PC-9 (cell line): ENCODE results near the gene YWHAB.
"Not testable (repeated sequence)": the region's sequence is repeated elsewhere in the genome, so short reads cannot be mapped to it uniquely, and the experiment has no call there.

Experiments used
- CTCF ChIP-seq: fragments of 200-600 bp; sonication (generic); conservative IDR thresholded peaks from 2 replicates; pipeline ENCODE4 v1.6.1; 2017; ENCODE audit warnings: mixed run types, antibody characterized with exemption, mild to moderate bottlenecking, moderate library complexity
- EZH2 ChIP-seq: fragments of 200-600 bp; sonication (generic); IDR thresholded peaks from 2 replicates; pipeline ENCODE4 v1.8.0; 2017; ENCODE audit warnings: antibody characterized with exemption, low read depth

GRCh38 chr20:44863365-44864084 is 22.0 kb upstream of the YWHAB start:
- not testable (repeated sequence) for TF ChIP-seq CTCF, EZH2
